ENCODE measurements around the gene ACTR3C. TPM values are rescaled to one million over a fixed set of nuclear protein-coding genes. Genes with fewer than 3 reads are reported as not detected.

The ACTR3C gene
- 1 to 10 TPM; 8.0 to 8.5 TPM for polyA plus RNA-seq

DNA sequence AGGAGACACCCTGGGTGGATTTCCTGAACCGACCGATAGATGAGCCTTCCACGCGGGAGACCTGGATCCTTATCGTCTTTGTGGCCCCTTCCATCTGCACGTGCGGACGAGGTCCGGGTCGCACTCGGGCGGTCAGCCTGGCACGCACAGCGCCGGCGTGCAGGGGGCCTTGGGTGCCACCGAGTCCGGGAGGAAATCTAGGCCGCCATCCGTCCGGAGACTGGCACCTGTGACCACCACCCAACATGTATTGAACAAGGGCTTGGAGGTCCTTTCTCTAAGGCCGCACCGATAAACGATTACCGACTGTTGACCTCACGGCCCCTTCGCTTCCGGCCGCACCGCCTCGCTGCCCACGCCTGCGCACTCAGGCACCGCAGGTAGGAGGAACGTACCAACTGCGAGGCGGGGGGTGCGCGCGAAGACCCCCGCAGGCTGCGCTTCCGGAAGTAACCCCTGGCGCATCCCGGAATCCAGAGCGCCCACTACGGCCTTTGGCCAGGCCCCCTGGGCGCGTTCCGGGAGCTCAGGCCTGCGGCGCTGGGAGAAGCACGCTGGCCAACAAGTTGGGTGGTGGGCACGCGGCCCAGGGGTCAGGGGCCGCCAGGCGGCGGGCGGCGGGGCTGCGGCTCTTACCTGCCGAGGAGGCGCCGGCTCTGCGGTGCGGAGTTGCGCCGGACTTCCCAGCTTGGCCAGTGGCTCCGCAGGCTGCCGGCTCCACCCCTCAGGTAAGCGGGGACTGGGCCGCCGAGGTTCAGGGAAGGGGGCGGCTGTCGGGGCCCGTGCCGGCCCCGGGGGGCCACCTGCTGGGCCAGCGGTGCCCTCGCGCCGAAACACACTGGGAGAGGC is at the start of gene ACTR3C, which contains the start of gene LRRC61:
ACTR3C (minus strand) TSS at position 713 of the 849 bp plus-strand sequence. CDS start 28,249 bp downstream, outside the sequence.
LRRC61 (plus strand) TSS at position 523 of the 849 bp plus-strand sequence. CDS start 13,507 bp downstream, outside the sequence.
- H3K4me3 ChIP-seq (ENCODE audit: low read depth in 1 of 2, low read length in 2 of 2), result peak within 1 kb of the TSS; percentile 65 to 82
- H3K9me3 ChIP-seq (ENCODE audit: control insufficient read depth in 2 of 2, insufficient read depth in 1 of 2, low read depth in 1 of 2, low read length in 1 of 2), result no peaks in the 10 kb centered on the region
- H3K27me3 ChIP-seq (ENCODE audit: control insufficient read depth in 1 of 2, insufficient read depth in 2 of 2, low read length in 2 of 2), result no peaks in the 10 kb centered on the region
- peaks cover 0 to 3% of the 10 kb centered on the region in 2 donors for H3K36me3 ChIP-seq (ENCODE audit: control insufficient read depth in 2 of 2, insufficient read depth in 2 of 2, low read length in 1 of 2)
- peaks cover 0 to 16% of the 10 kb centered on the region in 2 donors for H3K4me1 ChIP-seq (ENCODE audit: control insufficient read depth in 2 of 2, insufficient read depth in 2 of 2, low read length in 1 of 2)
- 4 to 6% methylated on average over 66 to 82 of the region's 82 CpGs for WGBS, 2 donors
- peak within 1 kb of the TSS; percentile 83 to 95 for H3K27ac ChIP-seq (ENCODE audit: low read depth in 2 of 2, low read length in 1 of 2)

DNA sequence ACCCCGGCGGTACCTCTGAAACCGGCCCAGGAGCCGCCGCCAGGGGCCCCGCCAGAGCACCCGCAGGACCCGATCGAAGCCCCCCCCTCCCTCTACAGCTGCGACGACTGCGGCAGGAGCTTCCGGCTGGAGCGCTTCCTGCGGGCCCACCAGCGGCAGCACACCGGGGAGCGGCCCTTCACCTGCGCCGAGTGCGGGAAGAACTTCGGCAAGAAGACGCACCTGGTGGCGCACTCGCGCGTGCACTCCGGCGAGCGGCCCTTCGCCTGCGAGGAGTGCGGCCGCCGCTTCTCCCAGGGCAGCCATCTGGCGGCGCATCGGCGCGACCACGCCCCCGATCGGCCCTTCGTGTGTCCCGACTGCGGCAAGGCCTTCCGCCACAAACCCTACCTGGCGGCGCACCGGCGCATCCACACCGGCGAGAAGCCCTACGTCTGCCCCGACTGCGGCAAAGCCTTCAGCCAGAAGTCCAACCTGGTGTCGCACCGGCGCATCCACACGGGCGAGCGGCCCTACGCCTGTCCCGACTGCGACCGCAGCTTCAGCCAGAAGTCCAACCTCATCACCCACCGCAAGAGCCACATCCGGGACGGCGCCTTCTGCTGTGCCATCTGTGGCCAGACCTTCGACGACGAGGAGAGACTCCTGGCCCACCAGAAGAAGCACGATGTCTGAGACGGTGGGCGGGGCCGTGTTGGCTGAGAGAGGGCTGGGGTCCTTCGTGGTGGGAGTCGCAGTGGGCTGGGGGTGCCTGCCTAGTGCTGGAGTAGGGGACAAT is 49.1 kb upstream of the ACTR3C start:
- peak overlapping the region; percentile 52 to 66 for H3K27ac ChIP-seq (ENCODE audit: low read depth in 2 of 2, low read length in 1 of 2)
- no peaks in the 10 kb centered on the region for H3K9me3 ChIP-seq (ENCODE audit: control insufficient read depth in 2 of 2, insufficient read depth in 1 of 2, low read depth in 1 of 2, low read length in 1 of 2)
- WGBS, 2 donors, result 81 to 86% methylated on average over 72 to 79 of the region's 79 CpGs
- peaks cover 0 to 19% of the 10 kb centered on the region in 2 donors for H3K36me3 ChIP-seq (ENCODE audit: control insufficient read depth in 2 of 2, insufficient read depth in 2 of 2, low read length in 1 of 2)
- H3K4me3 ChIP-seq (ENCODE audit: low read depth in 1 of 2, low read length in 2 of 2), result peak overlapping the region in 1 of 2 donors; percentile 13
- no peaks in the 10 kb centered on the region for H3K27me3 ChIP-seq (ENCODE audit: control insufficient read depth in 1 of 2, insufficient read depth in 2 of 2, low read length in 2 of 2)
- H3K4me1 ChIP-seq (ENCODE audit: control insufficient read depth in 2 of 2, insufficient read depth in 2 of 2, low read length in 1 of 2), result peaks cover 6 to 30% of the 10 kb centered on the region in 2 donors

DNA sequence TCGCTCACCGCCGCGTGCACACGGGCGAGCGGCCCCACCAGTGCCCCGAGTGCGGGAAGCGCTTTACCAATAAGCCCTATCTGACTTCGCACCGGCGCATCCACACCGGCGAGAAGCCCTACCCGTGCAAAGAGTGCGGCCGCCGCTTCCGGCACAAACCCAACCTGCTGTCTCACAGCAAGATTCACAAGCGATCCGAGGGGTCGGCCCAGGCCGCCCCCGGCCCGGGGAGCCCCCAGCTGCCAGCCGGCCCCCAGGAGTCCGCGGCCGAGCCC is 48.6 kb upstream of the ACTR3C start:
- H3K27ac ChIP-seq (ENCODE audit: low read depth in 2 of 2, low read length in 1 of 2), result no peak overlapping the region
- whole genome bisulfite sequencing, 2 donors, result 73 to 92% methylated on average over 26 to 30 of the region's 30 CpGs
- peaks cover 0 to 19% of the 10 kb centered on the region in 2 donors for H3K36me3 ChIP-seq (ENCODE audit: control insufficient read depth in 2 of 2, insufficient read depth in 2 of 2, low read length in 1 of 2)
- H3K4me3 ChIP-seq (ENCODE audit: low read depth in 1 of 2, low read length in 2 of 2), result no peak overlapping the region
- no peaks in the 10 kb centered on the region for H3K9me3 ChIP-seq (ENCODE audit: control insufficient read depth in 2 of 2, insufficient read depth in 1 of 2, low read depth in 1 of 2, low read length in 1 of 2)
- peaks cover 6 to 30% of the 10 kb centered on the region in 2 donors for H3K4me1 ChIP-seq (ENCODE audit: control insufficient read depth in 2 of 2, insufficient read depth in 2 of 2, low read length in 1 of 2)
- no peaks in the 10 kb centered on the region for H3K27me3 ChIP-seq (ENCODE audit: control insufficient read depth in 1 of 2, insufficient read depth in 2 of 2, low read length in 2 of 2)

DNA sequence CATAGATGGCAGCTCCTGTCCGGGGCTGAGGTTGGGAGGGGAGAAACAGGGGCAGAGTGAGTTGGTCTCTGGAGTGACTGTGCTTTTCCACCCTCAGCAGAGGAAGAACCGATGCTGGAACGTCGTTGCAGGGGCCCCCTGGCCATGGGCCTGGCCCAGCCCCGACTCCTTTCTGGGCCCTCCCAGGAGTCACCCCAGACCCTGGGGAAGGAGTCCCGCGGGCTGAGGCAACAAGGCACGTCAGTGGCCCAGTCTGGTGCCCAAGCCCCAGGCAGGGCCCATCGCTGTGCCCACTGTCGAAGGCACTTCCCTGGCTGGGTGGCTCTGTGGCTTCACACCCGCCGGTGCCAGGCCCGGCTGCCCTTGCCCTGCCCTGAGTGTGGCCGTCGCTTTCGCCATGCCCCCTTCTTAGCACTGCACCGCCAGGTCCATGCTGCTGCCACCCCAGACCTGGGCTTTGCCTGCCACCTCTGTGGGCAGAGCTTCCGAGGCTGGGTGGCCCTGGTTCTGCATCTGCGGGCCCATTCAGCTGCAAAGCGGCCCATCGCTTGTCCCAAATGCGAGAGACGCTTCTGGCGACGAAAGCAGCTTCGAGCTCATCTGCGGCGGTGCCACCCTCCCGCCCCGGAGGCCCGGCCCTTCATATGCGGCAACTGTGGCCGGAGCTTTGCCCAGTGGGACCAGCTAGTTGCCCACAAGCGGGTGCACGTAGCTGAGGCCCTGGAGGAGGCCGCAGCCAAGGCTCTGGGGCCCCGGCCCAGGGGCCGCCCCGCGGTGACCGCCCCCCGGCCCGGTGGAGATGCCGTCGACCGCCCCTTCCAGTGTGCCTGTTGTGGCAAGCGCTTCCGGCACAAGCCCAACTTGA is 48.0 kb upstream of the ACTR3C start:
- H3K9me3 ChIP-seq (ENCODE audit: control insufficient read depth in 2 of 2, insufficient read depth in 1 of 2, low read depth in 1 of 2, low read length in 1 of 2), result no peaks in the 10 kb centered on the region
- H3K4me3 ChIP-seq (ENCODE audit: low read depth in 1 of 2, low read length in 2 of 2), result no peak overlapping the region
- H3K27me3 ChIP-seq (ENCODE audit: control insufficient read depth in 1 of 2, insufficient read depth in 2 of 2, low read length in 2 of 2), result no peaks in the 10 kb centered on the region
- no peak overlapping the region for H3K27ac ChIP-seq (ENCODE audit: low read depth in 2 of 2, low read length in 1 of 2)
- 87 to 90% methylated on average over 40 to 48 of the region's 48 CpGs for WGBS, 2 donors
- peaks cover 0 to 19% of the 10 kb centered on the region in 2 donors for H3K36me3 ChIP-seq (ENCODE audit: control insufficient read depth in 2 of 2, insufficient read depth in 2 of 2, low read length in 1 of 2)
- H3K4me1 ChIP-seq (ENCODE audit: control insufficient read depth in 2 of 2, insufficient read depth in 2 of 2, low read length in 1 of 2), result peaks cover 6 to 30% of the 10 kb centered on the region in 2 donors

DNA sequence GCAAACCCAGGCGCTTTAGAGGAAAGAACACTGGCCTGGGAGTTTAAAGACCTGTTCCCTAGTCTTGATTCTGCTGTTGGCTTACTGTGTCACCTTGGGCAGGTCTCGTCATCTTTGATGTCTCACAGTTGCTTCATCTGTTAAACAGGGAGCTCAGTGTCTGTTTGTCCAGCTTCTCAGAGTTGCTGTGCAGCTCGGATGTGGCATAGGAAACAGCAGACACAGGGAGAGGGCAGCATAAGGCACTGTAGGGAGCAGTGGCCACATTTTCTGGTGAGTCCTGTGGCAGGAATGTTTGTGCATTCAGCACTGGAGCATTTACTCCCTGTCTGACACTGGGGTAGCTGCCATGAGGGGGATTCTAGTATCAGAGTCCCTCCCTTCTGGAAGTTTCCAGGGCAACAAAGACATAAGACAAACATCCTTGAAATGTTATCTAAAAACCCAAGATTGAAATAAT is 47.3 kb upstream of the ACTR3C start:
- Histone ChIP-seq H3K36me3 (ENCODE audit: control insufficient read depth in 2 of 2, insufficient read depth in 2 of 2, low read length in 1 of 2) (peaks cover 0 to 19% of the 10 kb centered on the region in 2 donors), H3K27ac (ENCODE audit: low read depth in 2 of 2, low read length in 1 of 2) (peak overlapping the region in 1 of 2 donors; percentile 90), H3K4me3 (ENCODE audit: low read depth in 1 of 2, low read length in 2 of 2) (no peak overlapping the region), H3K9me3 (ENCODE audit: control insufficient read depth in 2 of 2, insufficient read depth in 1 of 2, low read depth in 1 of 2, low read length in 1 of 2) (no peaks in the 10 kb centered on the region), H3K27me3 (ENCODE audit: control insufficient read depth in 1 of 2, insufficient read depth in 2 of 2, low read length in 2 of 2) (no peaks in the 10 kb centered on the region), H3K4me1 (ENCODE audit: control insufficient read depth in 2 of 2, insufficient read depth in 2 of 2, low read length in 1 of 2) (peaks cover 6 to 30% of the 10 kb centered on the region in 2 donors)
- WGBS, 2 donors, result 60 to 66% methylated on average over 3 of the region's 3 CpGs

DNA sequence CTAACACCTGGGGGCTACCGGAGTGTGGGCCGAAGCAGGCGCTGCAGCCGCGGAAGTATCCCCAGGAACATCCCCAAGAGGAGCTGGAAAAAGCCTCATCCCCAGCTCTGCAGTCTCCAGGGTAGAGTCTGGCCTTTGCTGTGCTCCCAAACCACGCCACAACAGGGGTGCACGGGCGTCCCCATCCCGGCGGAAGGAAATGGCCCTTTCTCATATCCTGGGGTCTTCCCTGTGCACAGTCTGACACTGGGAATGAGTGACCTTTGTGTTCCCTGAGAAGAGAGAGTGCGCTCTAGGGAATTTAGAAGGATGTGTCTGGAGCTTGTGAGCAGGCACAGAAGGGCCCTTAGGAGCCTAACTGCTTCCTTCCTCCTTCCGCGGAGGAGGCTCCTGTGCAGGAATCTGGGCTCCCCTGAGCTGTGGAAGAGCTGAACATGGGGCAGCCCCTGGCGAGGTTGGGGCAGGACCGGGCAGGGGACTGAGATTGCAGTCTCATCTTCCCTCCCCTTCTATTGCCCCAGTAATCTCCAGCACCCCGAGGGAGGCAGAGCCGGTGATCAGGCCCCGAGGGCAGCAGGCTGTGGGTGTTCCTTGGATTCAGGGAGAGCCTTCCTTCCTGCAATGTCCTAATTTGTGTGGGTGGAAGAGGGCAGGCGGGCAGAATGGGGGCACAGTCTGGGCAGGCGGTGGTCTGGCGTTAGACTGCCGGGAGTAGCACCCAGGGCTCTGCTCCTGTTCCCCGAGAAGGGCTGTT is 46.6 kb upstream of the ACTR3C start:
- Histone ChIP-seq H3K4me1 (ENCODE audit: control insufficient read depth in 2 of 2, insufficient read depth in 2 of 2, low read length in 1 of 2) (peaks cover 6 to 30% of the 10 kb centered on the region in 2 donors), H3K9me3 (ENCODE audit: control insufficient read depth in 2 of 2, insufficient read depth in 1 of 2, low read depth in 1 of 2, low read length in 1 of 2) (no peaks in the 10 kb centered on the region), H3K27me3 (ENCODE audit: control insufficient read depth in 1 of 2, insufficient read depth in 2 of 2, low read length in 2 of 2) (no peaks in the 10 kb centered on the region), H3K27ac (ENCODE audit: low read depth in 2 of 2, low read length in 1 of 2) (peak overlapping the region; percentile 90), H3K36me3 (ENCODE audit: control insufficient read depth in 2 of 2, insufficient read depth in 2 of 2, low read length in 1 of 2) (peaks cover 0 to 19% of the 10 kb centered on the region in 2 donors), H3K4me3 (ENCODE audit: low read depth in 1 of 2, low read length in 2 of 2) (peak overlapping the region; percentile 85 to 94)
- 23 to 31% methylated on average over 23 of the region's 23 CpGs for WGBS, 2 donors

DNA sequence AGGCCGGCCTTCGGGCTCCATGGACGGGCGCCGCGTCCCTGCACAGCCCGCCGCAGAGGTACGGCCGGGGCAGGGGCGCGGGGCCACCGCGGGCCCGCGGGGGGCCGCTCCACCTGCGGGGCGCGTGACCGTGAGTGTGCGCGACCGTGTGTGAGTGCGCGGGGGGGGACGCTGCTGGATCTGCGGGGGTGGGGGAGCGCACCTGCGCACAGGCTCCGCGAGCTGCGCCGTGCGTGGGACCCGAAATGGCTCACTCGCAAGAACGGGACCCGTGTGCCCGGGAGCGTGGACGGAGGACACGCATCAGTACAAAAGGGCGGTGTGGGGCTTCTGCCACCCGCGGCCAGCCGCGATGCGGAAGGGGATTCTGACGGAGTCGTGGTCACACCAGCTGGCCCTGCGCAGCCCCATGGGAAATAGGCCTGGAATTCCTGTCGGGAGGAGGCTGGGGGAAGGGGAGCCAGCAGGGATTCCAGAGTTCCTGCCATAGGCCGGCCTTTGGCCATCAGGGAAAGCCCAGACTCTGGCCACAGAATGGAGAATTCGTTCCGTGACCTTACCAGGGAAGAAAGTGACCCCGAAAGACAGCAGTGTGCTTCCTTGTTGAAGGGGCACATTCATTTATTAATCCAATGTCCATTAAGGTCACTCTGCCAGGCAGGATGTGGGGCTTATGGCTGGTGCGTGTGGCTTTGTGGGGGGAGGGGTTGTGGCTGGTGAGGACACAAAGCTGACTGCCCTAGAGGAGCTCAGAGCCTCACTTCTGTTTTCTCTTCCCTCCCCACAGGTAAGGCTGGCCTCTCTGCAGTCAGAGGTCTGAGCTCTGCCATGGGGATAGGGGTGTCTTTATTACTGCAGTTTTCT is 45.8 kb upstream of the ACTR3C start:
- no peaks in the 10 kb centered on the region for H3K27me3 ChIP-seq (ENCODE audit: control insufficient read depth in 1 of 2, insufficient read depth in 2 of 2, low read length in 2 of 2)
- H3K27ac ChIP-seq (ENCODE audit: low read depth in 2 of 2, low read length in 1 of 2), result peak overlapping the region; percentile 90
- H3K4me1 ChIP-seq (ENCODE audit: control insufficient read depth in 2 of 2, insufficient read depth in 2 of 2, low read length in 1 of 2), result peaks cover 6 to 30% of the 10 kb centered on the region in 2 donors
- peak overlapping the region; percentile 85 to 94 for H3K4me3 ChIP-seq (ENCODE audit: low read depth in 1 of 2, low read length in 2 of 2)
- peaks cover 0 to 19% of the 10 kb centered on the region in 2 donors for H3K36me3 ChIP-seq (ENCODE audit: control insufficient read depth in 2 of 2, insufficient read depth in 2 of 2, low read length in 1 of 2)
- no peaks in the 10 kb centered on the region for H3K9me3 ChIP-seq (ENCODE audit: control insufficient read depth in 2 of 2, insufficient read depth in 1 of 2, low read depth in 1 of 2, low read length in 1 of 2)
- WGBS, 2 donors, result 1% methylated on average over 32 to 58 of the region's 58 CpGs

All from esophagus (tissue), 2 donors.